Upper lobe of left lung (tissue), 6 donors: ENCODE data around the gene BUB3. TPM values are rescaled to one million over a fixed set of nuclear protein-coding genes. Genes with fewer than 3 reads are reported as not detected.

Source experiments
- ATAC-seq, 2 donors: fragments of 200-7000 bp; cut with Tn5 transposase; one replicate each; pipeline ENCODE4 v1.9.1; 2022; ENCODE audit warnings: mild to moderate bottlenecking in 2 of 2, moderate library complexity in 2 of 2; ENCODE audit not compliant: low FRiP score in 2 of 2
- DNase-seq, 2 donors: peaks; one replicate each; pipeline ENCODE4 v3.0.0-alpha.2; 2019 to 2020
- H3K27ac ChIP-seq, 4 donors: fragments of 200-600 bp; sonication (generic); one replicate each; pipeline ENCODE4 v1.5.1; 2016 to 2019
- H3K27me3 ChIP-seq, 4 donors: fragments of 200-600 bp; sonication (generic); one replicate each; pipeline ENCODE4 v1.5.1; 2017 to 2019
- H3K36me3 ChIP-seq, 4 donors: fragments of 200-600 bp; sonication (generic); one replicate each; pipeline ENCODE4 v1.5.1; 2016 to 2019
- H3K4me1 ChIP-seq, 4 donors: fragments of 200-600 bp; sonication (generic); one replicate each; pipeline ENCODE4 v1.5.1; 2018 to 2019
- H3K4me3 ChIP-seq, 4 donors: fragments of 200-600 bp; sonication (generic); one replicate each; pipeline ENCODE4 v1.5.1; 2017 to 2019; ENCODE audit warnings: mild to moderate bottlenecking in 2 of 4, moderate library complexity in 1 of 4
- H3K9me3 ChIP-seq, 4 donors: fragments of 200-600 bp; sonication (generic); one replicate each; pipeline ENCODE4 v1.5.1; 2018 to 2019
- EP300 ChIP-seq, 4 donors: sonication (generic); formaldehyde crosslinking; IDR thresholded peaks; one replicate each; pipeline ENCODE4 v1.5.1; 2017; ENCODE audit warnings: antibody characterized with exemption in 4 of 4, control low read depth in 2 of 4
- POLR2A ChIP-seq, 4 donors: fragments of 450-650 bp; IDR thresholded peaks; one replicate each; pipeline ENCODE4 v1.5.1; 2016 to 2017; ENCODE audit warnings: antibody characterized with exemption in 4 of 4, mild to moderate bottlenecking in 2 of 4
- POLR2AphosphoS5 ChIP-seq, 2 donors: sonication (generic); formaldehyde crosslinking; IDR thresholded peaks; one replicate each; pipeline ENCODE4 v1.5.1; 2017; ENCODE audit warnings: antibody characterized with exemption in 2 of 2
- WGBS, 2 donors: methylation state at CpG; one replicate each; pipeline ENCODE4 v1.1.5; 2017 to 2018; 5-methylcytosine and 5-hydroxymethylcytosine counted together
- total RNA-seq, 6 donors: library from RNA; depleted of rRNA in 4 of 6; stranded (reverse); fragments of >200 nt in 4 of 6; gene quantifications; one replicate each; pipeline versions ENCODE4 v1.1.0 to v1.2.1, GENCODE V29; 2016 to 2021
- TF ChIP-seq, protein P1 (sequence below), 6 experiments: fragments of 450-650 bp in 4 of 6; fragments of 200-600 bp in 2 of 6; sonication (generic) in 2 of 6; IDR thresholded peaks; one replicate each; pipeline ENCODE4 v1.5.1; 2016 to 2019; ENCODE audit warnings: antibody characterized with exemption in 6 of 6
- donor health status: DM: no; HTN: no; CAD: no; lungs with moderate emphysema.
- donor health status: DM: no; HTN: yes; CAD: no; lungs with severe emphysema.

Gene BUB3
- total RNA-seq, 6 donors from 2014 or later: 41.0 to 138 (median 52.4) TPM

GRCh38 chr10:123158682-123159081, 4.5 kb downstream of the BUB3 start:
- no peaks in the 10 kb centered on the region for H3K9me3 ChIP-seq
- TF ChIP-seq, protein P1, sequence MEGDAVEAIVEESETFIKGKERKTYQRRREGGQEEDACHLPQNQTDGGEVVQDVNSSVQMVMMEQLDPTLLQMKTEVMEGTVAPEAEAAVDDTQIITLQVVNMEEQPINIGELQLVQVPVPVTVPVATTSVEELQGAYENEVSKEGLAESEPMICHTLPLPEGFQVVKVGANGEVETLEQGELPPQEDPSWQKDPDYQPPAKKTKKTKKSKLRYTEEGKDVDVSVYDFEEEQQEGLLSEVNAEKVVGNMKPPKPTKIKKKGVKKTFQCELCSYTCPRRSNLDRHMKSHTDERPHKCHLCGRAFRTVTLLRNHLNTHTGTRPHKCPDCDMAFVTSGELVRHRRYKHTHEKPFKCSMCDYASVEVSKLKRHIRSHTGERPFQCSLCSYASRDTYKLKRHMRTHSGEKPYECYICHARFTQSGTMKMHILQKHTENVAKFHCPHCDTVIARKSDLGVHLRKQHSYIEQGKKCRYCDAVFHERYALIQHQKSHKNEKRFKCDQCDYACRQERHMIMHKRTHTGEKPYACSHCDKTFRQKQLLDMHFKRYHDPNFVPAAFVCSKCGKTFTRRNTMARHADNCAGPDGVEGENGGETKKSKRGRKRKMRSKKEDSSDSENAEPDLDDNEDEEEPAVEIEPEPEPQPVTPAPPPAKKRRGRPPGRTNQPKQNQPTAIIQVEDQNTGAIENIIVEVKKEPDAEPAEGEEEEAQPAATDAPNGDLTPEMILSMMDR (IDR thresholded peaks at IDR 0.05): no peak
- no peak for TF ChIP-seq EP300 (IDR thresholded peaks at IDR 0.05)
- TF ChIP-seq POLR2A (IDR thresholded peaks at IDR 0.05): no peak
- no peak for TF ChIP-seq POLR2AphosphoS5 (IDR thresholded peaks at IDR 0.05)
- no peak overlapping the region for H3K4me3 ChIP-seq
- 94% methylated on average over 1 of the region's 1 CpG for WGBS, 2 donors
- H3K36me3 ChIP-seq: peaks cover 20 to 72% (median 43%) of the 10 kb centered on the region in 4 donors
- ATAC-seq: no peak
- peaks cover 11 to 21% (median 14%) of the 10 kb centered on the region in 4 donors for H3K4me1 ChIP-seq
- no peak for DNase-seq
- H3K27me3 ChIP-seq: no peaks in the 10 kb centered on the region
- no peak overlapping the region for H3K27ac ChIP-seq

DNA sequence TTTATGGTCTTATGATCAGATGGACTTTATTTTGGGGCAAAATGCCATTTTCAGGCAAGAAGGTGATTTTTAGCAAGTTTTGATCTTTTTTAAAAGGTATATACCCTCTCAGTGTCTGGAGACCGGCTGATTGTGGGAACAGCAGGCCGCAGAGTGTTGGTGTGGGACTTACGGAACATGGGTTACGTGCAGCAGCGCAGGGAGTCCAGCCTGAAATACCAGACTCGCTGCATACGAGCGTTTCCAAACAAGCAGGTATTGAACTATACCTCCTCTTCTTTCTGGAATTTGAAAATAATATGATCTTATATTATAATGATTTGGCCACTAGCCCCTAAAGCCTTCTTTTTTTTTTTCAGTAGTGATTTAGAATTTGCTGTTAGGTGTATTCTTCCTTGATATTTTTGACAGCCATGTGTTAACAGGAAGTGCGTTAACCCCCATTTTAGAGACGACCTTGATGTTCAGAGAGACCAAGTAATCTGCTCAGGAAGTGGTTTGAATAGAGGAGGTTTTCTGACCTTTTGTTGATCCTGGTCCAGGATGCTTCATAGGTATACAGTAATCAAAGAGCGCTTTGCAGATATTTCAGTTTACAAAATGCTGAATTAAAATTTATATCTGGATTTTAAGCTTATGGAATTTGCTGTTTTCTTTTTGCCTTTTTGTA, 6.2 kb downstream of the BUB3 start:
- Histone ChIP-seq H3K9me3 (no peaks in the 10 kb centered on the region), H3K27me3 (no peaks in the 10 kb centered on the region), H3K4me1 (peaks cover 3 to 14% (median 8%) of the 10 kb centered on the region in 4 donors), H3K4me3 (no peak overlapping the region), H3K36me3 (peaks cover 20 to 89% (median 53%) of the 10 kb centered on the region in 4 donors), H3K27ac (no peak overlapping the region)
- DNase-seq (no peak), ATAC-seq (no peak)
- TF ChIP-seq, protein P1 (IDR thresholded peaks at IDR 0.05): no peak
- TF ChIP-seq POLR2AphosphoS5 (IDR thresholded peaks at IDR 0.05): no peak
- no peak for TF ChIP-seq EP300 (IDR thresholded peaks at IDR 0.05)
- TF ChIP-seq POLR2A (IDR thresholded peaks at IDR 0.05): no peak
- 85 to 87% methylated on average over 11 of the region's 11 CpGs for WGBS, 2 donors

DNA sequence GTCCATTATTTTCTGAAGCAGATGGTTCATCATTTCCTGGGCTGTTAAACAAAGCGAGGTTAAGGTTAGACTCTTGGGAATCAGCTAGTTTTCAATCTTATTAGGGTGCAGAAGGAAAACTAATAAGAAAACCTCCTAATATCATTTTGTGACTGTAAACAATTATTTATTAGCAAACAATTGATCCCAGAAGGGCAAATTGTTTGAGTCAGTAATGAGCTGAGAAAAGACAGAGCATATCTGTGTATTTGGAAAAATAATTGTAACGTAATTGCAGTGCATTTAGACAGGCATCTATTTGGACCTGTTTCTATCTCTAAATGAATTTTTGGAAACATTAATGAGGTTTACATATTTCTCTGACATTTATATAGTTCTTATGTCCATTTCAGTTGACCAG, 10.1 kb downstream of the BUB3 start:
- DNase-seq (no peak), ATAC-seq (no peak)
- no peak overlapping the region for H3K4me3 ChIP-seq
- peaks cover 14 to 86% (median 48%) of the 10 kb centered on the region in 4 donors for H3K36me3 ChIP-seq
- H3K9me3 ChIP-seq: no peaks in the 10 kb centered on the region
- H3K4me1 ChIP-seq: no peaks in the 10 kb centered on the region
- H3K27ac ChIP-seq: no peak overlapping the region
- 81 to 92% methylated on average over 2 of the region's 2 CpGs for WGBS, 2 donors
- no peaks in the 10 kb centered on the region for H3K27me3 ChIP-seq
- no peak for TF ChIP-seq POLR2A (IDR thresholded peaks at IDR 0.05)
- TF ChIP-seq POLR2AphosphoS5 (IDR thresholded peaks at IDR 0.05): no peak
- TF ChIP-seq EP300 (IDR thresholded peaks at IDR 0.05): no peak
- TF ChIP-seq, protein P1 (IDR thresholded peaks at IDR 0.05): no peak

GRCh38 chr10:123165445-123166072, 11.4 kb downstream of the BUB3 start:
- 85 to 89% methylated on average over 4 of the region's 4 CpGs for WGBS, 2 donors
- peaks cover 14 to 81% (median 46%) of the 10 kb centered on the region in 4 donors for H3K36me3 ChIP-seq
- H3K4me3 ChIP-seq: no peak overlapping the region
- H3K27ac ChIP-seq: no peak overlapping the region
- H3K27me3 ChIP-seq: no peaks in the 10 kb centered on the region
- H3K9me3 ChIP-seq: no peaks in the 10 kb centered on the region
- no peaks in the 10 kb centered on the region for H3K4me1 ChIP-seq
- TF ChIP-seq, protein P1 (IDR thresholded peaks at IDR 0.05): no peak
- TF ChIP-seq POLR2A (IDR thresholded peaks at IDR 0.05) (no peak), EP300 (IDR thresholded peaks at IDR 0.05) (no peak), POLR2AphosphoS5 (IDR thresholded peaks at IDR 0.05) (no peak)
- DNase-seq (no peak), ATAC-seq (no peak)
